IPS-18a (cell line): ENCODE measurements around the gene MUC21.
"Not testable (repeated sequence)": the region's sequence is repeated elsewhere in the genome, so short reads cannot be mapped to it uniquely, and the experiment has no call there.

ENCODE experiments used
- H3K27ac ChIP-seq: one replicate; pipeline ENCODE4 v1.5.1; 2013; ENCODE audit warnings: low read length
- H3K27me3 ChIP-seq: one replicate; pipeline ENCODE4 v1.6.1; 2013; ENCODE audit warnings: mild to moderate bottlenecking, low read length; ENCODE audit not compliant: control insufficient read depth, insufficient read depth
- H3K36me3 ChIP-seq: one replicate; pipeline ENCODE4 v1.6.1; 2013; ENCODE audit warnings: low read depth, low read length; ENCODE audit not compliant: control insufficient read depth
- H3K4me1 ChIP-seq: one replicate; pipeline ENCODE4 v1.6.1; 2013; ENCODE audit warnings: low read depth, low read length; ENCODE audit not compliant: control insufficient read depth
- H3K4me3 ChIP-seq: one replicate; pipeline ENCODE4 v1.5.1; 2013; ENCODE audit warnings: low read length
- H3K9ac ChIP-seq: one replicate; pipeline ENCODE4 v1.6.1; 2013; ENCODE audit warnings: mild to moderate bottlenecking, low read length, moderate library complexity
- H3K9me3 ChIP-seq: one replicate; pipeline ENCODE4 v1.6.1; 2013; ENCODE audit warnings: low read depth, low read length; ENCODE audit not compliant: control insufficient read depth

Gene MUC21

GRCh38 chr6:31011153-31011552 is 27.6 kb downstream of the MUC21 start:
- Histone ChIP-seq H3K36me3 (no peaks in the 10 kb centered on the region), H3K9me3 (no peaks in the 10 kb centered on the region), H3K27ac (no peak overlapping the region), H3K4me3 (no peak overlapping the region), H3K9ac (no peak overlapping the region), H3K4me1 (no peaks in the 10 kb centered on the region), H3K27me3 (no peaks in the 10 kb centered on the region)

GRCh38 chr6:31016659-31017299 is 33.3 kb downstream of the MUC21 start:
- no peak overlapping the region for H3K4me3 ChIP-seq
- H3K4me1 ChIP-seq, result no peaks in the 10 kb centered on the region
- no peaks in the 10 kb centered on the region for H3K9me3 ChIP-seq
- no peak overlapping the region for H3K9ac ChIP-seq
- H3K36me3 ChIP-seq, result no peaks in the 10 kb centered on the region
- no peak overlapping the region for H3K27ac ChIP-seq
- no peaks in the 10 kb centered on the region for H3K27me3 ChIP-seq

GRCh38 chr6:31017436-31017835 is 33.9 kb downstream of the MUC21 start:
- H3K9me3 ChIP-seq, H3K4me3 ChIP-seq, H3K27ac ChIP-seq, H3K9ac ChIP-seq, H3K4me1 ChIP-seq, H3K36me3 ChIP-seq, H3K27me3 ChIP-seq: not testable (repeated sequence)

- Histone ChIP-seq H3K9me3 (no peaks in the 10 kb centered on the region), H3K27me3 (no peaks in the 10 kb centered on the region), H3K9ac (no peak overlapping the region), H3K27ac (no peak overlapping the region), H3K4me1 (no peaks in the 10 kb centered on the region), H3K36me3 (no peaks in the 10 kb centered on the region), H3K4me3 (no peak overlapping the region)
These were observed 36.5 kb downstream of the MUC21 start for GRCh38 chr6:31020057-31020456.

- H3K27ac ChIP-seq, H3K36me3 ChIP-seq, H3K9me3 ChIP-seq, H3K27me3 ChIP-seq, H3K4me3 ChIP-seq, H3K4me1 ChIP-seq, H3K9ac ChIP-seq: not testable (repeated sequence)
These were observed 37.2 kb downstream of the MUC21 start for GRCh38 chr6:31020631-31021255.

GRCh38 chr6:31021705-31022531 is 38.4 kb downstream of the MUC21 start:
- not testable (repeated sequence) for H3K27ac ChIP-seq

GRCh38 chr6:31025595-31025994 is 42.1 kb downstream of the MUC21 start:
- Histone ChIP-seq H3K4me3 (no peak overlapping the region), H3K27ac (no peak overlapping the region), H3K27me3 (no peaks in the 10 kb centered on the region), H3K36me3 (no peaks in the 10 kb centered on the region), H3K9me3 (no peaks in the 10 kb centered on the region), H3K9ac (no peak overlapping the region), H3K4me1 (no peaks in the 10 kb centered on the region)

More at GRCh38 chr6:31021705-31022531, 38.4 kb downstream of the MUC21 start:
- H3K9me3 ChIP-seq, H3K4me3 ChIP-seq, H3K4me1 ChIP-seq, H3K36me3 ChIP-seq, H3K27me3 ChIP-seq, H3K9ac ChIP-seq: not testable (repeated sequence)

GRCh38 chr6:31031095-31031494 is 47.6 kb downstream of the MUC21 start:
- H3K27ac ChIP-seq, result no peak overlapping the region
- H3K4me3 ChIP-seq, result no peak overlapping the region
- no peaks in the 10 kb centered on the region for H3K36me3 ChIP-seq
- no peaks in the 10 kb centered on the region for H3K27me3 ChIP-seq
- no peaks in the 10 kb centered on the region for H3K9me3 ChIP-seq
- H3K9ac ChIP-seq, result no peak overlapping the region
- no peaks in the 10 kb centered on the region for H3K4me1 ChIP-seq

GRCh38 chr6:31033075-31033474 is 49.6 kb downstream of the MUC21 start:
- H3K4me3 ChIP-seq, result no peak overlapping the region
- H3K27me3 ChIP-seq, result no peaks in the 10 kb centered on the region
- H3K9ac ChIP-seq, result no peak overlapping the region
- H3K36me3 ChIP-seq, result no peaks in the 10 kb centered on the region
- no peak overlapping the region for H3K27ac ChIP-seq
- H3K4me1 ChIP-seq, result no peaks in the 10 kb centered on the region
- H3K9me3 ChIP-seq, result no peaks in the 10 kb centered on the region

- Histone ChIP-seq H3K4me1 (no peaks in the 10 kb centered on the region), H3K4me3 (no peak overlapping the region), H3K9me3 (no peaks in the 10 kb centered on the region), H3K36me3 (no peaks in the 10 kb centered on the region), H3K27ac (no peak overlapping the region), H3K27me3 (no peaks in the 10 kb centered on the region), H3K9ac (no peak overlapping the region)
These were observed 52.5 kb downstream of the MUC21 start for GRCh38 chr6:31035862-31036497.

GRCh38 chr6:31037169-31037568 is 53.7 kb downstream of the MUC21 start:
- Histone ChIP-seq H3K27ac (no peak overlapping the region), H3K4me3 (no peak overlapping the region), H3K36me3 (no peaks in the 10 kb centered on the region), H3K4me1 (no peaks in the 10 kb centered on the region), H3K9ac (no peak overlapping the region), H3K9me3 (no peaks in the 10 kb centered on the region), H3K27me3 (no peaks in the 10 kb centered on the region)
